ENCODE data around the gene F11R.

DNA sequence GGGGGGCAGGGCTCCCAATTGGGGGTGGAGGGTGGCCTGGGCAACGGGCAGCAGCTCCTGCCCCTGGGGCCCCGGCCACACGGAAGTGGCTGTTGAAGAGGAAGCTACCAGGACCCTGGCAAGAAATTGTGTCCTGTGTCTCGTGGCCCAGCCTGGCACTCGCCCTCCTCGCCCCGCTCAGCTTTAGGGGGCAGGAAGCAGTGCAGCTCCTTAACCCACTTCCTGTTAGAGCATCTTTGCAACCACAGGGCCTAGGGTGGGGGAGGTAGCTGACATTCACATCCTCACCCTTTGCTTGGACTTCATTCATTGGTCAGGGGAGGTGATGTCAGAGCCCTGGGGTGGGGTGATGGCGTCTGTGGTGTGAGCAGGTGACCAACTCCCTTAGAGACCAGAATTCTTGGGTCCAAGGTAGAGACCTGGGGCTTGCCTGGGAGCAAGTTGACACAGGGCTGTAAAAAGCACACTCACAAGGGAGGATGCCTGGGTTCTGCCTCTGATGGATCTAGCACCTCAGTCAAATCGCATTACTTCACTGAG, 48.8 kb upstream of the F11R start, which contains the start of gene ARHGAP30:
- TF ChIP-seq EZH2phosphoT487 (IDR thresholded peaks at IDR 0.05; ENCODE audit: insufficient read depth, low read depth), result no peak
- no peak for TF ChIP-seq EZH2 (IDR thresholded peaks at IDR 0.05; ENCODE audit: insufficient read depth, poor library complexity, severe bottlenecking)
